ENCODE measurements around the gene MSX1. TPM values are rescaled to one million over a fixed set of nuclear protein-coding genes. Genes with fewer than 3 reads are reported as not detected.

The MSX1 gene
- total RNA-seq, 1 donor from 2014 or later = 2.3 TPM

- DNase-seq (ENCODE audit: low read depth in 2 of 2) = no peak
These were observed 2.3 kb upstream of the MSX1 start for GRCh38 chr4:4857001-4857808.

- no peak for DNase-seq (ENCODE audit: low read depth in 2 of 2)
These were observed 1.5 kb upstream of the MSX1 start for GRCh38 chr4:4857809-4858508.

GRCh38 chr4:4858527-4859324, 739 bp upstream of the MSX1 start:
- DNase-seq (ENCODE audit: low read depth in 2 of 2) = no peak

GRCh38 chr4:4859799-4860599, 534 bp downstream of the MSX1 start:
- no peak for DNase-seq (ENCODE audit: low read depth in 2 of 2)

- peak in 1 of 2 donors; percentile 53 for DNase-seq (ENCODE audit: low read depth in 2 of 2)
These were observed 1.3 kb downstream of the MSX1 start for GRCh38 chr4:4860600-4861389.

- no peak for DNase-seq (ENCODE audit: low read depth in 2 of 2)
These were observed 2.0 kb downstream of the MSX1 start for GRCh38 chr4:4861390-4862018.

GRCh38 chr4:4862071-4862551, 2.6 kb downstream of the MSX1 start:
- DNase-seq (ENCODE audit: low read depth in 2 of 2) = no peak

GRCh38 chr4:4862665-4863482, 3.4 kb downstream of the MSX1 start:
- no peak for DNase-seq (ENCODE audit: low read depth in 2 of 2)

- DNase-seq (ENCODE audit: low read depth in 2 of 2) = no peak
These were observed 5.0 kb downstream of the MSX1 start for GRCh38 chr4:4864443-4864939.

- DNase-seq (ENCODE audit: low read depth in 2 of 2) = no peak
These were observed 5.7 kb downstream of the MSX1 start for GRCh38 chr4:4864940-4865704.

- no peak for DNase-seq (ENCODE audit: low read depth in 2 of 2)
These were observed 6.2 kb downstream of the MSX1 start for GRCh38 chr4:4865705-4866123.

- no peak for DNase-seq (ENCODE audit: low read depth in 2 of 2)
These were observed 6.8 kb downstream of the MSX1 start for GRCh38 chr4:4866124-4866865.

- no peak for DNase-seq (ENCODE audit: low read depth in 2 of 2)
These were observed 7.5 kb downstream of the MSX1 start for GRCh38 chr4:4866866-4867374.

GRCh38 chr4:4867375-4868039, 8.0 kb downstream of the MSX1 start:
- DNase-seq (ENCODE audit: low read depth in 2 of 2) = peak in 1 of 2 donors; percentile 31

- no peak for DNase-seq (ENCODE audit: low read depth in 2 of 2)
These were observed 8.7 kb downstream of the MSX1 start for GRCh38 chr4:4868040-4868757.

All from dermis microvascular lymphatic vessel endothelial cell (primary cell).